ENCODE results near the gene ADAMTS8. TPM values are rescaled to one million over a fixed set of nuclear protein-coding genes. Genes with fewer than 3 reads are reported as not detected.

The ADAMTS8 gene
- total and polyA plus RNA-seq, 2 donors (not counting 3 experiments of a cell fraction or from before 2014, with no cell fraction given): not detected

DNA sequence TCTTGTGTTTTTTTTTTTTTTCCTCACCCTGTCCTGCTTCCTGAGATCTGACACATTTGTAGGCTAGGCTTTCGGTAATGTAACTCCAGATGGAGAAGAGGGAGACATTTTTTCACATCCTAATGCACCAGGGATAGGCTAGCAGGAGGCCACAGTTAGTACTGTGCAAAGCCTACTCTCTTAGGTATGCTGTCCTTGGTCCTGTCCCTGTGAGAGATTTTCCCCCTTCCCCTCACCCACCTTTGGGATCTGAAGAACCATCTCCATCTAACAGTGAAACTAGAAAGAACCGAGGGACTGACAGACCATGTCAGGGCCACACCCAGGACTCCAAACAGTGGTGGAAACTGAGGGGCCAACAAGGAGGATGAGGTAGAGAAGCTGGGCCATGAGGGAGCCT lies 29.2 kb downstream of the ADAMTS8 start:
- H3K4me3 ChIP-seq (replicated peaks in 1 of 3; ENCODE audit: insufficient read depth in 1 of 3, low read depth in 1 of 3, low read length in 3 of 3): no peak overlapping the region
- dilution Hi-C loops (cut with MboI; ENCODE audit: extremely low pct_ligation_motif_present, low sequenced_read_pairs): no loop called here
- no peaks in the 10 kb centered on the region for H3K4me1 ChIP-seq (ENCODE audit: control insufficient read depth, extremely low read depth, insufficient read depth, low read length)
- CTCF ChIA-PET: no interaction called here
- no peaks in the 10 kb centered on the region for H3K36me3 ChIP-seq (ENCODE audit: control insufficient read depth in 2 of 2, extremely low read depth in 1 of 2, insufficient read depth in 2 of 2, low read length in 2 of 2)
- no TSS peak for BruUV-seq (replicated peaks)
- H3K9ac ChIP-seq (replicated peaks; ENCODE audit: extremely low read depth, insufficient read depth, low read length): no peak overlapping the region
- no peaks in the 10 kb centered on the region for H3K9me1 ChIP-seq (replicated peaks; ENCODE audit: control insufficient read depth, extremely low read depth, insufficient read depth, low read length)
- no peak for TF ChIP-seq GATA2 (IDR thresholded peaks at IDR 0.05; ENCODE audit: insufficient read depth, insufficient read length, low read depth, low read length)
- TF ChIP-seq POLR2A (IDR thresholded peaks at IDR 0.05; ENCODE audit: low read depth, low read length): no peak
- TF ChIP-seq FOS (IDR thresholded peaks at IDR 0.05; ENCODE audit: borderline replicate concordance, insufficient read depth, low read length): no peak
- TF ChIP-seq POLR2AphosphoS5 (IDR thresholded peaks at IDR 0.05; ENCODE audit: insufficient read depth, low read depth, low read length): no peak
- TF ChIP-seq JUN (IDR thresholded peaks at IDR 0.05; ENCODE audit: borderline replicate concordance, insufficient read depth, insufficient read length, low read depth): no peak
- TF ChIP-seq, protein P1, sequence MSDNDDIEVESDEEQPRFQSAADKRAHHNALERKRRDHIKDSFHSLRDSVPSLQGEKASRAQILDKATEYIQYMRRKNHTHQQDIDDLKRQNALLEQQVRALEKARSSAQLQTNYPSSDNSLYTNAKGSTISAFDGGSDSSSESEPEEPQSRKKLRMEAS (IDR thresholded peaks at IDR 0.05; ENCODE audit: insufficient read depth, insufficient read length): no peak
- TF ChIP-seq EZH2 (IDR thresholded peaks at IDR 0.05; ENCODE audit: borderline replicate concordance, low read depth, low read length, severe bottlenecking): no peak
- TF ChIP-seq, protein P2, sequence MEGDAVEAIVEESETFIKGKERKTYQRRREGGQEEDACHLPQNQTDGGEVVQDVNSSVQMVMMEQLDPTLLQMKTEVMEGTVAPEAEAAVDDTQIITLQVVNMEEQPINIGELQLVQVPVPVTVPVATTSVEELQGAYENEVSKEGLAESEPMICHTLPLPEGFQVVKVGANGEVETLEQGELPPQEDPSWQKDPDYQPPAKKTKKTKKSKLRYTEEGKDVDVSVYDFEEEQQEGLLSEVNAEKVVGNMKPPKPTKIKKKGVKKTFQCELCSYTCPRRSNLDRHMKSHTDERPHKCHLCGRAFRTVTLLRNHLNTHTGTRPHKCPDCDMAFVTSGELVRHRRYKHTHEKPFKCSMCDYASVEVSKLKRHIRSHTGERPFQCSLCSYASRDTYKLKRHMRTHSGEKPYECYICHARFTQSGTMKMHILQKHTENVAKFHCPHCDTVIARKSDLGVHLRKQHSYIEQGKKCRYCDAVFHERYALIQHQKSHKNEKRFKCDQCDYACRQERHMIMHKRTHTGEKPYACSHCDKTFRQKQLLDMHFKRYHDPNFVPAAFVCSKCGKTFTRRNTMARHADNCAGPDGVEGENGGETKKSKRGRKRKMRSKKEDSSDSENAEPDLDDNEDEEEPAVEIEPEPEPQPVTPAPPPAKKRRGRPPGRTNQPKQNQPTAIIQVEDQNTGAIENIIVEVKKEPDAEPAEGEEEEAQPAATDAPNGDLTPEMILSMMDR (IDR thresholded peaks at IDR 0.05; ENCODE audit: extremely low read depth in 1 of 2, insufficient read depth in 1 of 2, low read depth in 1 of 2, low read length in 2 of 2): no peak
- no peak for TF ChIP-seq MYC (IDR thresholded peaks at IDR 0.05; ENCODE audit: low read depth, low read length)
- H3K4me2 ChIP-seq (ENCODE audit: insufficient read depth, low read length): no peak overlapping the region
- no peak overlapping the region for H2AFZ ChIP-seq (ENCODE audit: low read depth, low read length)
- DNase-seq (ENCODE audit: low read depth, low spot score) (no peak), FAIRE-seq (no peak)
- POLR2A ChIA-PET: interaction anchor here (0.7 kb wide), 1 partner anchor 197 kb away, joined by 4 read pairs; no protein-coding TSS in a partner anchor
- H3K27ac ChIP-seq (ENCODE audit: insufficient read depth, low read depth, low read length): no peak overlapping the region
- no peaks in the 10 kb centered on the region for H4K20me1 ChIP-seq (replicated peaks; ENCODE audit: control insufficient read depth, extremely low read depth, insufficient read depth, low read length)
- H3K27me3 ChIP-seq (ENCODE audit: control insufficient read depth in 2 of 2, insufficient read depth in 2 of 2, low read length in 2 of 2): no peaks in the 10 kb centered on the region
- H3K9me3 ChIP-seq (replicated peaks; ENCODE audit: control insufficient read depth, insufficient read depth, low read length): no peaks in the 10 kb centered on the region
- intact Hi-C loops (cut with micrococcal nuclease): no loop called here
- no peaks in the 10 kb centered on the region for H3K79me2 ChIP-seq (ENCODE audit: control insufficient read depth, insufficient read depth, low read length)

Data from endothelial cell of umbilical vein (primary cell).